Fibroblast of pulmonary artery (primary cell): Measurements from ENCODE around the gene SLC45A1.

Experiments used
- DNase-seq: peaks from one replicate; pipeline ENCODE4 v3.0.0-alpha.2; 2010; ENCODE audit warnings: low read depth
- H3K4me3 ChIP-seq: replicated peaks from 2 replicates; pipeline ENCODE4 v1.5.1; 2011; ENCODE audit warnings: low read depth, mild to moderate bottlenecking, control low read depth, low read length, moderate library complexity
- TF ChIP-seq, protein P1 (sequence below): IDR thresholded peaks from 2 replicates; pipeline ENCODE4 v1.5.1; 2011; ENCODE audit warnings: mild to moderate bottlenecking, control low read depth, low read length, inconsistent platforms; ENCODE audit errors: missing control alignments

SLC45A1 gene

DNA sequence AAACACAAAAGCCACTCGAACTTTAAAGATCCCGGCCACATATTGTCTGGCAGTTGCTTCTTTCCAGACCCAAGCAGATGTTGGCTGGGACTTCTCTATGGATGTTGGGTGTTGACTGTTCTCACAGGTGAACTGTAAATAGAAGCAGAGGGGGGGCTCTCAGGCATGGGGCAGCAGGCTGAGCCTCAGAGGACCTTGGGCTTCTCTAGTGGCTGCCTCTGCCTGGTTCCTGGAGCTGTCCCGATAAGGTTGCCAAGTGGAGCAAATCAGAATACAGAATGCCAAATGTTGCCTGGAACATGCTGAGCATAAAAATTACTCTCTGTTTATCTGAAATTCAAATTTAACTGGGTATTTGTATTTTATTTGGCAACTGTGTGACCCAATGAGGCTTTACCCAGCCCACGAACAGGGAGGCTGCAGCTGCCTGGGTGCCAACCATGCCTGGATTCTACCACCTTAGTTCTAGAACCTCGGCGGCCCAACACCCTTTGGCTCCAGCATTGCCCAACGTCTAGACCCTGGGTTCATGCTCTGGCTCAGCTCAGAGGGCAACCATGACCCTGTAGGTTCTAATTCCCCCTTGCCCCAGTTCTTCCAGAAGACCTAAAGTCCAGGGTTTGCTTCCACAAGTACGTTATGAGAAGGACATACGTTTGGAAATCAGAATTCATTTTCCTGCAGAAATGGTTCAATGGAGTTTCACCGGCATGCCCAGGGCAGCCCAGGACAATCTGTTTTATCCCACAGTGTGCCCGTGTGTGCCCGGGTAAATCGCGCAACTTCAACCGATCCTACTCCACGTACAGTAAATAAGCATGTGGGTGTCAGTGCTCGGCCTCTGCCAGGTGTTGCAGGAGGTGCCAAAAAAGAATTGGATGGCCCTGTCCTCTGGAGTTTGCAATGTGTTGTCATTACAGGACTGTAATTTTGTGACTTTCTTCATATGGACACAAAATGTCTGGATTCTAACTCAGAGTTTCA is 5.4 kb upstream of the SLC45A1 start:
- no peak overlapping the region for H3K4me3 ChIP-seq
- DNase-seq = no peak
- TF ChIP-seq, protein P1, sequence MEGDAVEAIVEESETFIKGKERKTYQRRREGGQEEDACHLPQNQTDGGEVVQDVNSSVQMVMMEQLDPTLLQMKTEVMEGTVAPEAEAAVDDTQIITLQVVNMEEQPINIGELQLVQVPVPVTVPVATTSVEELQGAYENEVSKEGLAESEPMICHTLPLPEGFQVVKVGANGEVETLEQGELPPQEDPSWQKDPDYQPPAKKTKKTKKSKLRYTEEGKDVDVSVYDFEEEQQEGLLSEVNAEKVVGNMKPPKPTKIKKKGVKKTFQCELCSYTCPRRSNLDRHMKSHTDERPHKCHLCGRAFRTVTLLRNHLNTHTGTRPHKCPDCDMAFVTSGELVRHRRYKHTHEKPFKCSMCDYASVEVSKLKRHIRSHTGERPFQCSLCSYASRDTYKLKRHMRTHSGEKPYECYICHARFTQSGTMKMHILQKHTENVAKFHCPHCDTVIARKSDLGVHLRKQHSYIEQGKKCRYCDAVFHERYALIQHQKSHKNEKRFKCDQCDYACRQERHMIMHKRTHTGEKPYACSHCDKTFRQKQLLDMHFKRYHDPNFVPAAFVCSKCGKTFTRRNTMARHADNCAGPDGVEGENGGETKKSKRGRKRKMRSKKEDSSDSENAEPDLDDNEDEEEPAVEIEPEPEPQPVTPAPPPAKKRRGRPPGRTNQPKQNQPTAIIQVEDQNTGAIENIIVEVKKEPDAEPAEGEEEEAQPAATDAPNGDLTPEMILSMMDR = no peak

DNA sequence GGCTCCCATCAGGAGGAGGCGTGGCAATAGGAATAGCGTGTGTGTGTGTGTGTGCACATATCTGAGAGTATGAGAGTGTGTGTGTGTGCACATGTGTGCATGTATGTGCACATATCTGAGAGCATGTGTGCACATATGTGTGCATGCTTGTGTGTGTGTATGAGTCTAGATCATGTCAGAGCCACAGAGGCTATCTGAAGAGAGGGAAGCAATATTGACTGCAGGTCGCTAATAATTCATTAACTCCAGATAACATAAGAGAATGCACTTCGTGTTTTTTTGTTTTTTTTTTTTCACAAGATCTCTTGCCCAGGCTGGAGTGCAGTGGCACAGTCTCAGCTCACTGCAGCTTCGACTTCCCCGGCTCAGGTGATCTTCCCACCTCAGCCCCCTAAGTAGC is 4.7 kb upstream of the SLC45A1 start:
- H3K4me3 ChIP-seq = no peak overlapping the region
- TF ChIP-seq, protein P1 = no peak
- no peak for DNase-seq

DNA sequence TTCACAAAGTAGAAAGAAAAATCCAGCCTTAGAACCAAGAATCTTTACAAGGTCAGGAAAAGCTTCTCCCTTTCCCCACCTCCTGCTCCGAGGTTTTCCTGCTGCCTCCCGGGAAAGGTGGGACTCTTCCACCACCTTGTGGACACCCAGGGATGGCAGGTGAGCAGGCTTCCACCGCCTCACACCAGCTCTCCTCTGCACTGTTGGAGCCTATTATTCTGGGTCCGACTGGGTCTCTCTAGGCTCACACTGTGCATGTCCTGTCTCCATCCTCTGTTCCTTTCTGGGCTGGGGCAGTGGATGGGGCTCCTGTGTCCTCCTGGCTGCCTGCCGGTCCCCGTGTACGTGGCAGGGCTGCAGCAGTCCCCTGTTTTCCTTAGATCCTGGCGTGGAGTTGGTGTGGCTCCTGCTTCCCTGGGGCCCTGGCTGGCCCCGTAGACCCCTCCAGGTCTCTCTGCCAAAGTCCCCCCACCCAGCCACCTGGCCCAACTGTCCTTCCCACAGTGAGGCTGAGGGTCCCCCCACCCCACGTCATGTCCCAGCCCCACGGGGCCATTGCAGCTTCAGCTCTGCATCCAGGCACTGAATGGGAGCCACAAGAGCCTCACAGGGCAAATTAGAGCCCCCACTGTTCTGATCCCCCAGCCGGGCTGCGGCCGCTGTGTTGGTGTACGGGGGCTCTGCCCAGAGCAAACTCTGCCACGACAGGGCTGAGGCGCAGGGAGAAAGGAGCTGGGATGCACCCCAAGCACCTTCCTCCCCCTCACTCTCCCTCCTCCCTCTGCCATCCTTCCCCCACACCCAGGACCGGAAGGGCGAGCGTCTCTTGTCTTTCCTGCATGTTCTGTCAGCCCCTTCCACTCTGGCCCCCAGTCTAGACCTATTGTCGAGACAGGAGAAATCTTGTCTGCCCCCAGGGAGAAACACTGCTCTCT is 3.3 kb upstream of the SLC45A1 start:
- TF ChIP-seq, protein P1 = peak; percentile 98
- DNase-seq = peak; percentile 87
- no peak overlapping the region for H3K4me3 ChIP-seq

DNA sequence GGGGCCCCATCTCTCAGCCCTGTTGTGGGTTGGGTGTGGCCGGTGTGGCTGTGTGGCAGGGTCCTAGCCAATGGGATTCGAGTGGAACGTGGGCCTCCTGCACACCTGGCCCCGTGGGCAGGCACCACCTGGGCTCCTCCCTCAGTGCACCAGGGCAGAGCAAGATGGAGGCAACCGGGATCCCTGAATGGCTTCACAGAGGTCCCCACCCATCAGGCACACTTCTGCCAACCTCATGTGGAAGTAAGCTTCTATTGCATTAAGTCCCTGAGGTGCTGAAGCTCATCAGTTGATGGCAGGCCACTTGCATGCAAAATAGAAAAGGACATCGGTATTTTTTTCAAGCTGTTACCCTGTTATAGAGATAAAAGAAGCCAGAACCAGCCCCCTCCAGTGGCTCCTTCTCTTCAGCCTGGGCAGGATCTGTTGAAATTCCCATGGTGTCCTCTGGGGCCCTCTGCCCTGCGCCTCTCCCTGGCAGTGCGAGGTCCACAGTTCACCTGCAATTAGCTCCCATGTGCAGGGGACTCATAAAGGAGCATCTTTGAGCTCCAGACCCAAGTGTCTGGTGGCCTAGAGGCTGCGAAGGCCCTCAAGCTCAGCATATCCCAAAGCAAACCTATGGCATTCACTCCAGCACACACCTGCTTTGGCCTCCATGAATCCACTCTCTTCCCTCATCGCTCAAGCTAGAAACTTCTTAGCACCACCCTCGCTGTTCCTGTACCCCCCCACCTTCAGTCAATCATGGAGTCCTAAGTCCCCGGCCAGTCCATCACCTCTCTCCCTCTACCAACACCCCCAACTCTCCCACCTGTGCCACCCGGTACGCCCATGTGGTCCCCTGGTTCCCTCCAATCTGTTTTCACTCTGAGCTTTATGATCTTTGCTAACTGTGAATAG is 2.1 kb upstream of the SLC45A1 start:
- no peak overlapping the region for H3K4me3 ChIP-seq
- TF ChIP-seq, protein P1 = peak; percentile 24
- no peak for DNase-seq

DNA sequence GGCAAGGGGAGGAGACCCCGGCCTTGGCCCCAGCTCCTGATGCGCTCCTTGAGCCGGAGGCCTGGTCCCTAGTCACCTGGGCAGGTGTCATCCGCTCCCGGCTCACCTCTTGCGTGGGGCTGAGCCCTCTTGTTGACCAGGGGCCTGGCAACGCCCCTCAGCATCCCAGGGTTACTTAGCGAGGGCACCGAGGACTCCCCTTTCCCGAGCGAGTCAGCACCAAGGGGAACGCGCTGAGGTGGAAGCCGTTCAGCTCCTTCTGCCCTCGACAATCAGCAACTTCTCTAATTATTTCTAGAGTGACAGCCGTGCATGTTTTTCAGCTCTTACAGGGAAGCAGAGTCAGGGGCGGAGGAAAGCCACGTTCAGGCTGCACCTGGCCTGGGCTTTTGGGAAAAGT is 522 bp downstream of the SLC45A1 start:
- DNase-seq = no peak
- TF ChIP-seq, protein P1 = no peak
- H3K4me3 ChIP-seq = peak overlapping the region; percentile 60

DNA sequence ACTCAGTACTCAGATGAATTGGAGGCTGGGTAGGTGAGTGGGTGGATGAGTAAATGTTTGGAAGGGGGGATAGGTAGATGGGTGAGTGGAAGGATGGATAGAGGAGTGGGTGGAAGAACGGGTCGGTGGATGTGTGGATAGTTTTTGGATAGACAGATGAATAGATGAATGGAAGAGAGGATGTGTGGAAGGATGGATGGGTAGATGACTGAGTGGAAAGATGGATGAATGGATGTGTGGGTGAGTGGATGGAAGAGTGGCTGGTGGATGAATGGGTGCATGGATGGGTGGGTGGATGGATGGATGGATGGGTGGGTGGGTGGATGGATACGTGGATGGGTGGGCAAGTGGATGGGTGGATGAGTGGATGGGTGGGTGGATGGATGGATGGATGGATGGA is 3.7 kb downstream of the SLC45A1 start:
- TF ChIP-seq, protein P1 = no peak
- DNase-seq = no peak
- H3K4me3 ChIP-seq = no peak overlapping the region
